Measurements from ENCODE around the gene SCG5.

SCG5 gene

DNA sequence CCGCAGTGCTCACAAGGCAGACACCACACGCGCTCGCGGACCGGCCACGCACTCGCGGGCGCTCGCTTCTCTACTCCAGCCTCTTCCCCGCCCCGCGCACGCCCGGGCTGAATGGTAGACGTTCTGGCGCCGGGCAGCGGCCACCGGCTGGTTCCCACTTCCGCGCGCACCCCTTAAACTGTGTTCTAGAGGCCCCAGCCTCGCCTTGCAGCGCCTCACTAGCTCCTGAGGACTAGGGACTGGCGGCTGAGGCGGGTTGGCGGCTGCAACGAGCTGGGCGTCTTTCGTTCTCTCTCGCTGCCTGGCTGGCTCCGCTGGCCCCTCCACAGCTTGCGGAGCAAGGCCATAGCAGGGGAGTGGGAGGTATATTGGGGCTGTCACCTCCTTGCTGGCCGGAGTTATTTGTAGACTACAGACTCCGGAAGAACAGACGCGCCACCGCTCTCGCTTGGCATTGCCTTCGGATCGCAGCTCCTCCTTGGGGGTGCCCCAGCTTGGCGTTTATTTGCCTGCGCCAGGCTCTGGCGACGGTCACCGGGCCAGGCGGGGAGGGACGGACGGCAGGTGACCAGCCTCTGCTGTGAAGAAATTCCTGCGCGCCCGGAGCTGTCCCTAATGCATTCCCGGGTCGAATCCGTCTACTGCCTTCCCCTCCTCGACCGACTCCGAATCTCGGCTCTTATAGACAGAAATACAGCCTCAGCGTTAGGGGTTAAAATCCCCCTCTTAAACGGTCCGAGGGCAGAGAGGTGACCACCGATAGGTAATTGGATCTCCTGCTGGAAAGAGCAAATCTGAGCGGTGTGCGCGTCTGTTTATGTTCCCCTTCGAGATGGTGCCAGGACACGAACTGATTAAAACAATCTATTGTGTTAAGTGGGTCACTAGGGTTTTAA, 77.6 kb downstream of the SCG5 start:
- H3K27ac ChIP-seq (ENCODE audit: low read depth, low read length): no peak overlapping the region
- H3K27me3 ChIP-seq (ENCODE audit: control insufficient read depth in 5 of 5, insufficient read depth in 4 of 5, low read length in 5 of 5): peaks cover 22 to 43% (median 30%) of the 10 kb centered on the region in 5 donors
- H3K36me3 ChIP-seq (ENCODE audit: control insufficient read depth in 5 of 5, insufficient read depth in 5 of 5, low read length in 5 of 5): no peaks in the 10 kb centered on the region
- no peak overlapping the region for H3K9ac ChIP-seq (ENCODE audit: low read length in 5 of 5)
- no peaks in the 10 kb centered on the region for H3K9me3 ChIP-seq (ENCODE audit: control insufficient read depth in 5 of 5, low read length in 5 of 5)
- peak overlapping the region in 3 of 5 donors; percentile 39 to 57 (median 53) for H3K4me3 ChIP-seq (ENCODE audit: low read depth in 1 of 5, low read length in 5 of 5)
- peaks cover 0 to 25% (median 17%) of the 10 kb centered on the region in 5 donors for H3K4me1 ChIP-seq (ENCODE audit: control insufficient read depth in 5 of 5, insufficient read depth in 5 of 5, low read length in 5 of 5)

DNA sequence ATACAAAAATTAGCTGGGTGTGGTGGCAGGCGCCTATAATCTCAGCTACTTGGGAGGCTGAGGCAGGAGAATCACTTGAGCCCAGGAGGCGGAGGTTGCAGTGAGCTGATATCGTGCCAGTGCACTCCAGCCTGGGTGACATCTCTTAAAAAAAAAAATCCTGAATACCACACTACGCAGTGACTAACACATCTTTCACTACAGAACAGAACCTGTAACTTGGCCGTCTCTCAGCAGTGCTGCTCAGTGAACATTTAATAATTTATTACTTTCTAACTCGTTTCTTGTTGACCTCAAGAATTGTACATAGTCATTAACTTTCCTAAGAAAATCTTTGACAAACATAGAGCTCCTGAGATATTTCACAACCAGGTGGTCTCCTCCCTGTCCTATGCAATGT, 80.1 kb downstream of the SCG5 start:
- Histone ChIP-seq H3K27me3 (ENCODE audit: control insufficient read depth in 5 of 5, insufficient read depth in 4 of 5, low read length in 5 of 5) (peaks cover 22 to 30% (median 26%) of the 10 kb centered on the region in 5 donors), H3K27ac (ENCODE audit: low read depth, low read length) (no peak overlapping the region), H3K9ac (ENCODE audit: low read length in 5 of 5) (no peak overlapping the region), H3K4me1 (ENCODE audit: control insufficient read depth in 5 of 5, insufficient read depth in 5 of 5, low read length in 5 of 5) (peaks cover 0 to 25% (median 17%) of the 10 kb centered on the region in 5 donors), H3K9me3 (ENCODE audit: control insufficient read depth in 5 of 5, low read length in 5 of 5) (no peaks in the 10 kb centered on the region), H3K36me3 (ENCODE audit: control insufficient read depth in 5 of 5, insufficient read depth in 5 of 5, low read length in 5 of 5) (no peaks in the 10 kb centered on the region), H3K4me3 (ENCODE audit: low read depth in 1 of 5, low read length in 5 of 5) (no peak overlapping the region)

DNA sequence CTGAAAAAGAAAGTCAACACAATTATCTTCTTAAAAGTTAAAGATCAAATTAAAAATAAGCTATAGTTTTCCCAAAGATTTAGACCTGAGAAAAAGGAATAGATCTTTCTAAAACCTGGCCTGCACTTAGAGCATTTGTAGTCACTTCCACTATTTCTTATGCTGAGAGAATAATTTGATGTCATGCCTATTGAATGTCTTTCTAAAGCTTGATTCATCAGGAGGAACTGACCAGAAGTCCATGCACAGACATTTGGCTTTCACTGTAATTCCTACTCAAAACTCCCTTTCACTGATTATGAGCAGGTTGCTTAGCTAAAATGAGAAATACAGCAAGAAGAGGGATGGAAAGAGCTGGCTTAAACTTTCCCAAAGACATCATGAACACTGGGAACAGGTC, 80.6 kb downstream of the SCG5 start:
- Histone ChIP-seq H3K27ac (ENCODE audit: low read depth, low read length) (no peak overlapping the region), H3K9ac (ENCODE audit: low read length in 5 of 5) (no peak overlapping the region), H3K4me3 (ENCODE audit: low read depth in 1 of 5, low read length in 5 of 5) (no peak overlapping the region), H3K9me3 (ENCODE audit: control insufficient read depth in 5 of 5, low read length in 5 of 5) (no peaks in the 10 kb centered on the region), H3K36me3 (ENCODE audit: control insufficient read depth in 5 of 5, insufficient read depth in 5 of 5, low read length in 5 of 5) (no peaks in the 10 kb centered on the region), H3K27me3 (ENCODE audit: control insufficient read depth in 5 of 5, insufficient read depth in 4 of 5, low read length in 5 of 5) (peaks cover 22 to 26% (median 25%) of the 10 kb centered on the region in 5 donors), H3K4me1 (ENCODE audit: control insufficient read depth in 5 of 5, insufficient read depth in 5 of 5, low read length in 5 of 5) (peaks cover 0 to 21% (median 16%) of the 10 kb centered on the region in 5 donors)

DNA sequence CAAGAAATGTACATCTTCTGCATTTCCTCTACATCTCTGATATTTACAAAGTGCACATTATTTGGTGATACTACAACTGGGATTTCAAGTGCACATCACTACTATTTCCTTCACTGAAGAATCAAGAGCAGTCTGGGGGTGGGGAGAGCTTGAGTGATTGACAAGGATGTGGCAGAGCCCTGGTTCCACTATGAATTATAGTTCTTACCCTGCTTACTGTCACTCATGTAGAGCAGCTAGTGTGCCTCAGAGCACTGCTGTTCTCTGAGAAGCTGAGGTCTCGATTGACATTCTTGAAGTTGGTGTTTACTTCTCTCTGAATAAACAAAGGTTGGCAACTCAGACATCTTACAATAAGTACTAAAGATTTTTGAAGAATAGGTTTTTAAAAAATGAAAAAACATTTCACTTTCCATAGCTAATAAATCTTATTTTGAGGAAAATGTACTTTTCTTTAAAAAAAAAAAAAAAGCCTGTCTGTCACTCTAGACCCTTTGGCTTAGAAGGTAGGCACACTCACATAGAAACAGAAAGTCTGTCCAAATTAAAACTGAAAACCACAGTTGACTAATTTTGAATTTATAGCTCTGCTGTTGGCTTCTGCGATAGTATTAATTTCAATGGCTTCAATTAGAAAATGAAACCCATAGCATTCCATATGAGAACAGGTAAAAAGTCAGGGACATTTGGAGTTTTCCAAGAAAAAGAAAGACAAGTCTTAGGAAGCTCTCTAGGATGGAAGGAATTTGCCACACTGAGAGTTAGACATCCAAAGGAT, 81.8 kb downstream of the SCG5 start:
- Histone ChIP-seq H3K27ac (ENCODE audit: low read depth, low read length) (no peak overlapping the region), H3K4me1 (ENCODE audit: control insufficient read depth in 5 of 5, insufficient read depth in 5 of 5, low read length in 5 of 5) (peaks cover 0 to 11% (median 7%) of the 10 kb centered on the region in 5 donors), H3K9ac (ENCODE audit: low read length in 5 of 5) (no peak overlapping the region), H3K27me3 (ENCODE audit: control insufficient read depth in 5 of 5, insufficient read depth in 4 of 5, low read length in 5 of 5) (peaks cover 16 to 20% (median 17%) of the 10 kb centered on the region in 5 donors), H3K36me3 (ENCODE audit: control insufficient read depth in 5 of 5, insufficient read depth in 5 of 5, low read length in 5 of 5) (no peaks in the 10 kb centered on the region), H3K4me3 (ENCODE audit: low read depth in 1 of 5, low read length in 5 of 5) (no peak overlapping the region), H3K9me3 (ENCODE audit: control insufficient read depth in 5 of 5, low read length in 5 of 5) (peaks cover 0 to 4% (median 0%) of the 10 kb centered on the region in 5 donors)

DNA sequence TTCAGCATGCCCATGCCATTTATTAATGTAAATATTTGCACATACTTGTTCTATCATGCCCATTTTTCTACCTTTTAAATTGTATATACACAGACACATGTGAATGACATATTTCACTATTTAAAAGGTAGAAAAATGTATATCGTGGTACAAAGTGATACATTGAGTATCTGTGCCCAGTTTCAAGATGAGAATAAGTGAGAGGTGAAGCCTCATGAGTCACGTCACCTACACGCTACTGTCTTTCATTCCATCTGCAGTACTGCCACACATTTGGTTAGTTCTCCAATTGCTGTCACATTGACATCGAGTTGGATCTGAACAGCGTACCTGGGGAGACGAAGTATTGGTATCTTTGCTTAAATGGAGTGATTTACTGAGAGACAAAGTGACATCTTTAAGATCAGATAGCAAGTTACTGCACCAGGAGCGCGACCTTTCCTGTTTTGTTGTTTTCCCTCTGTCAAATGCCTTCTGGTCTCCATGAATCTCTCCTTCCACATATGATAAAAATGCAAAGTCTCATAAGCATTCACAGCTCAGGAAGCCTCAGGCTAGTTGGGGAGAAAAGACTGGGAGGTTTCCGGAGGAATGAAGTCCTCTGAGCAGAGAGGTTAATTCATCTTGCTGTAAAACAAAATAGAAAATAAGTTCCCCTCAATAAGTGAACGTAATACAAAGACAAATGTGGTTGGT, 88.3 kb downstream of the SCG5 start:
- Histone ChIP-seq H3K36me3 (ENCODE audit: control insufficient read depth in 5 of 5, insufficient read depth in 5 of 5, low read length in 5 of 5) (no peaks in the 10 kb centered on the region), H3K9me3 (ENCODE audit: control insufficient read depth in 5 of 5, low read length in 5 of 5) (peaks cover 0 to 4% (median 0%) of the 10 kb centered on the region in 5 donors), H3K27me3 (ENCODE audit: control insufficient read depth in 5 of 5, insufficient read depth in 4 of 5, low read length in 5 of 5) (peaks cover 0 to 3% (median 0%) of the 10 kb centered on the region in 5 donors), H3K4me1 (ENCODE audit: control insufficient read depth in 5 of 5, insufficient read depth in 5 of 5, low read length in 5 of 5) (no peaks in the 10 kb centered on the region), H3K9ac (ENCODE audit: low read length in 5 of 5) (no peak overlapping the region), H3K4me3 (ENCODE audit: low read depth in 1 of 5, low read length in 5 of 5) (no peak overlapping the region), H3K27ac (ENCODE audit: low read depth, low read length) (no peak overlapping the region)

DNA sequence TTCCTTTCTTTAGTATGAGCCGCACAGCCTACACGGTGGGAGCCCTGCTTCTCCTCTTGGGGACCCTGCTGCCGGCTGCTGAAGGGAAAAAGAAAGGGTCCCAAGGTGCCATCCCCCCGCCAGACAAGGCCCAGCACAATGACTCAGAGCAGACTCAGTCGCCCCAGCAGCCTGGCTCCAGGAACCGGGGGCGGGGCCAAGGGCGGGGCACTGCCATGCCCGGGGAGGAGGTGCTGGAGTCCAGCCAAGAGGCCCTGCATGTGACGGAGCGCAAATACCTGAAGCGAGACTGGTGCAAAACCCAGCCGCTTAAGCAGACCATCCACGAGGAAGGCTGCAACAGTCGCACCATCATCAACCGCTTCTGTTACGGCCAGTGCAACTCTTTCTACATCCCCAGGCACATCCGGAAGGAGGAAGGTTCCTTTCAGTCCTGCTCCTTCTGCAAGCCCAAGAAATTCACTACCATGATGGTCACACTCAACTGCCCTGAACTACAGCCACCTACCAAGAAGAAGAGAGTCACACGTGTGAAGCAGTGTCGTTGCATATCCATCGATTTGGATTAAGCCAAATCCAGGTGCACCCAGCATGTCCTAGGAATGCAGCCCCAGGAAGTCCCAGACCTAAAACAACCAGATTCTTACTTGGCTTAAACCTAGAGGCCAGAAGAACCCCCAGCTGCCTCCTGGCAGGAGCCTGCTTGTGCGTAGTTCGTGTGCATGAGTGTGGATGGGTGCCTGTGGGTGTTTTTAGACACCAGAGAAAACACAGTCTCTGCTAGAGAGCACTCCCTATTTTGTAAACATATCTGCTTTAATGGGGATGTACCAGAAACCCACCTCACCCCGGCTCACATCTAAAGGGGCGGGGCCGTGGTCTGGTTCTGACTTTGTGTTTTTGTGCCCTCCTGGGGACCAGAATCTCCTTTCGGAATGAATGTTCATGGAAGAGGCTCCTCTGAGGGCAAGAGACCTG, 89.5 kb downstream of the SCG5 start:
- H3K4me1 ChIP-seq (ENCODE audit: control insufficient read depth in 5 of 5, insufficient read depth in 5 of 5, low read length in 5 of 5): no peaks in the 10 kb centered on the region
- no peak overlapping the region for H3K4me3 ChIP-seq (ENCODE audit: low read depth in 1 of 5, low read length in 5 of 5)
- no peaks in the 10 kb centered on the region for H3K36me3 ChIP-seq (ENCODE audit: control insufficient read depth in 5 of 5, insufficient read depth in 5 of 5, low read length in 5 of 5)
- H3K27ac ChIP-seq (ENCODE audit: low read depth, low read length): no peak overlapping the region
- peaks cover 0 to 3% (median 0%) of the 10 kb centered on the region in 5 donors for H3K27me3 ChIP-seq (ENCODE audit: control insufficient read depth in 5 of 5, insufficient read depth in 4 of 5, low read length in 5 of 5)
- no peak overlapping the region for H3K9ac ChIP-seq (ENCODE audit: low read length in 5 of 5)
- peaks cover 0 to 4% (median 0%) of the 10 kb centered on the region in 5 donors for H3K9me3 ChIP-seq (ENCODE audit: control insufficient read depth in 5 of 5, low read length in 5 of 5)

DNA sequence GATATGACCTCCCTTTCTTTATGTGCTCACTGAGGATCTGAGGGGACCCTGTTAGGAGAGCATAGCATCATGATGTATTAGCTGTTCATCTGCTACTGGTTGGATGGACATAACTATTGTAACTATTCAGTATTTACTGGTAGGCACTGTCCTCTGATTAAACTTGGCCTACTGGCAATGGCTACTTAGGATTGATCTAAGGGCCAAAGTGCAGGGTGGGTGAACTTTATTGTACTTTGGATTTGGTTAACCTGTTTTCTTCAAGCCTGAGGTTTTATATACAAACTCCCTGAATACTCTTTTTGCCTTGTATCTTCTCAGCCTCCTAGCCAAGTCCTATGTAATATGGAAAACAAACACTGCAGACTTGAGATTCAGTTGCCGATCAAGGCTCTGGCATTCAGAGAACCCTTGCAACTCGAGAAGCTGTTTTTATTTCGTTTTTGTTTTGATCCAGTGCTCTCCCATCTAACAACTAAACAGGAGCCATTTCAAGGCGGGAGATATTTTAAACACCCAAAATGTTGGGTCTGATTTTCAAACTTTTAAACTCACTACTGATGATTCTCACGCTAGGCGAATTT, 91.2 kb downstream of the SCG5 start:
- no peaks in the 10 kb centered on the region for H3K36me3 ChIP-seq (ENCODE audit: control insufficient read depth in 5 of 5, insufficient read depth in 5 of 5, low read length in 5 of 5)
- H3K9ac ChIP-seq (ENCODE audit: low read length in 5 of 5): no peak overlapping the region
- peaks cover 0 to 3% (median 0%) of the 10 kb centered on the region in 5 donors for H3K27me3 ChIP-seq (ENCODE audit: control insufficient read depth in 5 of 5, insufficient read depth in 4 of 5, low read length in 5 of 5)
- peaks cover 0 to 4% (median 0%) of the 10 kb centered on the region in 5 donors for H3K9me3 ChIP-seq (ENCODE audit: control insufficient read depth in 5 of 5, low read length in 5 of 5)
- no peak overlapping the region for H3K4me3 ChIP-seq (ENCODE audit: low read depth in 1 of 5, low read length in 5 of 5)
- no peaks in the 10 kb centered on the region for H3K4me1 ChIP-seq (ENCODE audit: control insufficient read depth in 5 of 5, insufficient read depth in 5 of 5, low read length in 5 of 5)
- no peak overlapping the region for H3K27ac ChIP-seq (ENCODE audit: low read depth, low read length)

DNA sequence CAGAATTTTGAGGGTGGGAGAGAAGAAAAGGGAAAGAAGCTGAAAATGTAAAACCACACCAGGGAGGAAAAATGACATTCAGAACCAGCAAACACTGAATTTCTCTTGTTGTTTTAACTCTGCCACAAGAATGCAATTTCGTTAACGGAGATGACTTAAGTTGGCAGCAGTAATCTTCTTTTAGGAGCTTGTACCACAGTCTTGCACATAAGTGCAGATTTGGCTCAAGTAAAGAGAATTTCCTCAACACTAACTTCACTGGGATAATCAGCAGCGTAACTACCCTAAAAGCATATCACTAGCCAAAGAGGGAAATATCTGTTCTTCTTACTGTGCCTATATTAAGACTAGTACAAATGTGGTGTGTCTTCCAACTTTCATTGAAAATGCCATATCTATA, 91.8 kb downstream of the SCG5 start:
- Histone ChIP-seq H3K27ac (ENCODE audit: low read depth, low read length) (no peak overlapping the region), H3K9me3 (ENCODE audit: control insufficient read depth in 5 of 5, low read length in 5 of 5) (no peaks in the 10 kb centered on the region), H3K9ac (ENCODE audit: low read length in 5 of 5) (no peak overlapping the region), H3K4me3 (ENCODE audit: low read depth in 1 of 5, low read length in 5 of 5) (no peak overlapping the region), H3K4me1 (ENCODE audit: control insufficient read depth in 5 of 5, insufficient read depth in 5 of 5, low read length in 5 of 5) (no peaks in the 10 kb centered on the region), H3K27me3 (ENCODE audit: control insufficient read depth in 5 of 5, insufficient read depth in 4 of 5, low read length in 5 of 5) (peaks cover 0 to 3% (median 0%) of the 10 kb centered on the region in 5 donors), H3K36me3 (ENCODE audit: control insufficient read depth in 5 of 5, insufficient read depth in 5 of 5, low read length in 5 of 5) (no peaks in the 10 kb centered on the region)
